KBM-7 (cell line): ENCODE measurements around the gene CLEC2B.
"Not testable (repeated sequence)": the region's sequence is repeated elsewhere in the genome, so short reads cannot be mapped to it uniquely, and the experiment has no call there.

Experiments
- DNase-seq: peaks from one replicate; pipeline ENCODE4 v3.0.0-alpha.2; 2015
- in situ Hi-C: fragments of 300-500 bp; cut with MboI; formaldehyde crosslinking; loops from 2 replicates; pipeline ENCODE4 v1.14.3; 2020; ENCODE audit warnings: low sequenced_read_pairs, low pct_unique_long_range_greater_than_20kb, mixed read lengths

Gene CLEC2B

GRCh38 chr12:9869307-9870161, at the start of gene CLEC2B:
Gene CLEC2B, minus strand, starts transcription at chr12:9869354.
- peak; percentile 92 for DNase-seq
- in situ Hi-C loops = no loop called here

- DNase-seq = no peak
- in situ Hi-C loops = no loop called here
Observed at GRCh38 chr12:9911708-9912107, 42.6 kb upstream of the CLEC2B start.

GRCh38 chr12:9910716-9911421, 41.7 kb upstream of the CLEC2B start:
- DNase-seq = peak; percentile 48
- in situ Hi-C loops = no loop called here

- in situ Hi-C loops = no loop called here
- no peak for DNase-seq
Observed at GRCh38 chr12:9909724-9910123, 40.6 kb upstream of the CLEC2B start.

- in situ Hi-C loops = no loop called here
- DNase-seq = no peak
Observed at GRCh38 chr12:9908350-9908749, 39.2 kb upstream of the CLEC2B start.

GRCh38 chr12:9907769-9908168, 38.6 kb upstream of the CLEC2B start:
- in situ Hi-C loops = no loop called here
- DNase-seq = no peak

GRCh38 chr12:9906873-9907272, 37.7 kb upstream of the CLEC2B start:
- DNase-seq = peak; percentile 49
- in situ Hi-C loops = no loop called here

- DNase-seq = no peak
- in situ Hi-C loops = no loop called here
Observed at GRCh38 chr12:9902539-9903228, 33.5 kb upstream of the CLEC2B start.

GRCh38 chr12:9900930-9901329, 31.8 kb upstream of the CLEC2B start:
- DNase-seq = no peak
- in situ Hi-C loops = no loop called here

GRCh38 chr12:9899209-9899608, 30.1 kb upstream of the CLEC2B start:
- in situ Hi-C loops = no loop called here
- no peak for DNase-seq

GRCh38 chr12:9897535-9897934, 28.4 kb upstream of the CLEC2B start:
- no peak for DNase-seq
- in situ Hi-C loops = no loop called here

GRCh38 chr12:9895215-9895971, 26.2 kb upstream of the CLEC2B start:
- in situ Hi-C loops = no loop called here
- DNase-seq = no peak

- no peak for DNase-seq
- in situ Hi-C loops = no loop called here
Observed at GRCh38 chr12:9888665-9889273, 19.6 kb upstream of the CLEC2B start.

GRCh38 chr12:9883175-9883574, 14.0 kb upstream of the CLEC2B start:
- no peak for DNase-seq
- in situ Hi-C loops = no loop called here

- DNase-seq = no peak
- in situ Hi-C loops = no loop called here
Observed at GRCh38 chr12:9881988-9882387, 12.8 kb upstream of the CLEC2B start.

GRCh38 chr12:9881246-9881645, 12.1 kb upstream of the CLEC2B start, which contains the start of gene KLRF2:
Gene KLRF2, plus strand, starts transcription at chr12:9881489. Its CDS starts 107 bp downstream, at chr12:9881596.
- DNase-seq = no peak
- in situ Hi-C loops = no loop called here

- DNase-seq = no peak
- in situ Hi-C loops = no loop called here
Observed at GRCh38 chr12:9880532-9881078, 11.5 kb upstream of the CLEC2B start.

GRCh38 chr12:9876120-9876519, 7.0 kb upstream of the CLEC2B start:
- DNase-seq, in situ Hi-C loops: not testable (repeated sequence)
